Measurements from ENCODE around the gene WDFY3.

- TF ChIP-seq POLR2A (IDR thresholded peaks at IDR 0.05), result no peak
- TF ChIP-seq, protein P1, sequence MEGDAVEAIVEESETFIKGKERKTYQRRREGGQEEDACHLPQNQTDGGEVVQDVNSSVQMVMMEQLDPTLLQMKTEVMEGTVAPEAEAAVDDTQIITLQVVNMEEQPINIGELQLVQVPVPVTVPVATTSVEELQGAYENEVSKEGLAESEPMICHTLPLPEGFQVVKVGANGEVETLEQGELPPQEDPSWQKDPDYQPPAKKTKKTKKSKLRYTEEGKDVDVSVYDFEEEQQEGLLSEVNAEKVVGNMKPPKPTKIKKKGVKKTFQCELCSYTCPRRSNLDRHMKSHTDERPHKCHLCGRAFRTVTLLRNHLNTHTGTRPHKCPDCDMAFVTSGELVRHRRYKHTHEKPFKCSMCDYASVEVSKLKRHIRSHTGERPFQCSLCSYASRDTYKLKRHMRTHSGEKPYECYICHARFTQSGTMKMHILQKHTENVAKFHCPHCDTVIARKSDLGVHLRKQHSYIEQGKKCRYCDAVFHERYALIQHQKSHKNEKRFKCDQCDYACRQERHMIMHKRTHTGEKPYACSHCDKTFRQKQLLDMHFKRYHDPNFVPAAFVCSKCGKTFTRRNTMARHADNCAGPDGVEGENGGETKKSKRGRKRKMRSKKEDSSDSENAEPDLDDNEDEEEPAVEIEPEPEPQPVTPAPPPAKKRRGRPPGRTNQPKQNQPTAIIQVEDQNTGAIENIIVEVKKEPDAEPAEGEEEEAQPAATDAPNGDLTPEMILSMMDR (IDR thresholded peaks at IDR 0.05 in 8 of 11, conservative IDR thresholded peaks at IDR 0.05 in 3 of 11), result no peak
Measured at GRCh38 chr4:84631573-84631972, 334.9 kb downstream of the WDFY3 start.

Data from spleen (tissue), 7 donors.